ENCODE results near the gene TMEM33.

Gene TMEM33

GRCh38 chr4:41964401-41964800 lies 29.2 kb downstream of the TMEM33 start:
- DNase-seq = no peak
- Histone ChIP-seq H3K27me3 (no peaks in the 10 kb centered on the region), H3K9me3 (peaks cover 0 to 8% (median 5%) of the 10 kb centered on the region in 3 donors), H3K36me3 (no peaks in the 10 kb centered on the region), H3K4me1 (no peaks in the 10 kb centered on the region), H3K27ac (no peak overlapping the region), H3K4me3 (no peak overlapping the region)
- intact Hi-C loops (cut with DNase I; ENCODE audit: low total_unique reads) = no loop called here
- no peak for TF ChIP-seq CTCF (IDR thresholded peaks at IDR 0.05)

GRCh38 chr4:41967392-41967791 lies 32.2 kb downstream of the TMEM33 start:
- DNase-seq = no peak
- no peaks in the 10 kb centered on the region for H3K4me1 ChIP-seq

GRCh38 chr4:41969671-41970070 lies 34.4 kb downstream of the TMEM33 start:
- Histone ChIP-seq H3K27ac (no peak overlapping the region), H3K9me3 (peaks cover 0 to 8% (median 5%) of the 10 kb centered on the region in 3 donors), H3K4me1 (no peaks in the 10 kb centered on the region), H3K4me3 (no peak overlapping the region), H3K27me3 (no peaks in the 10 kb centered on the region), H3K36me3 (no peaks in the 10 kb centered on the region)
- no peak for DNase-seq
- intact Hi-C loops (cut with DNase I; ENCODE audit: low total_unique reads) = no loop called here
- no peak for TF ChIP-seq CTCF (IDR thresholded peaks at IDR 0.05)

More at GRCh38 chr4:41967392-41967791, 32.2 kb downstream of the TMEM33 start:
- Histone ChIP-seq H3K27me3 (no peaks in the 10 kb centered on the region), H3K9me3 (peaks cover 0 to 8% (median 5%) of the 10 kb centered on the region in 3 donors), H3K4me3 (no peak overlapping the region), H3K27ac (no peak overlapping the region), H3K36me3 (no peaks in the 10 kb centered on the region)
- no peak for TF ChIP-seq CTCF (IDR thresholded peaks at IDR 0.05)
- intact Hi-C loops (cut with DNase I; ENCODE audit: low total_unique reads) = no loop called here

- H3K27me3 ChIP-seq = no peaks in the 10 kb centered on the region
- H3K4me3 ChIP-seq = no peak overlapping the region
- intact Hi-C loops (cut with DNase I; ENCODE audit: low total_unique reads) = no loop called here
- no peaks in the 10 kb centered on the region for H3K9me3 ChIP-seq
- no peak overlapping the region for H3K27ac ChIP-seq
- no peak for TF ChIP-seq CTCF (IDR thresholded peaks at IDR 0.05)
- DNase-seq = no peak
- no peaks in the 10 kb centered on the region for H3K36me3 ChIP-seq
- no peaks in the 10 kb centered on the region for H3K4me1 ChIP-seq
Measured at GRCh38 chr4:41975341-41975740, 40.1 kb downstream of the TMEM33 start.

- no peaks in the 10 kb centered on the region for H3K4me1 ChIP-seq
- no peak overlapping the region for H3K4me3 ChIP-seq
- H3K9me3 ChIP-seq = no peaks in the 10 kb centered on the region
- no peaks in the 10 kb centered on the region for H3K36me3 ChIP-seq
- H3K27me3 ChIP-seq = no peaks in the 10 kb centered on the region
- no peak for DNase-seq
- TF ChIP-seq CTCF (IDR thresholded peaks at IDR 0.05) = no peak
- intact Hi-C loops (cut with DNase I; ENCODE audit: low total_unique reads) = no loop called here
- no peak overlapping the region for H3K27ac ChIP-seq
Measured at GRCh38 chr4:41976775-41977516, 41.7 kb downstream of the TMEM33 start.

Measured in tibial artery (tissue), 4 donors.